AG04449 (cell line): Measurements from ENCODE around the gene LIN7A.

Experiments used
- CTCF ChIA-PET: fragments of 350-600 bp; formaldehyde crosslinking; extraction: SDS; loops from one replicate; lab custom pipeline; 2021; ENCODE audit warnings: antibody characterized with exemption; lab: Yijun Ruan, JAX
- POLR2A ChIA-PET: fragments of 400-600, 350-600 bp; formaldehyde crosslinking; extraction: SDS; loops from one replicate; lab custom pipeline; 2020; ENCODE audit warnings: antibody characterized with exemption, inconsistent platforms; lab: Yijun Ruan, JAX
- DNase-seq: peaks from one replicate; pipeline ENCODE4 v3.0.0-alpha.2; 2010; ENCODE audit warnings: low read depth, low spot score
- H3K4me3 ChIP-seq: 2 replicates; pipeline ENCODE4 v1.5.1; 2011; ENCODE audit warnings: low read depth, mild to moderate bottlenecking, control low read depth, low read length
- TF ChIP-seq, protein P1 (sequence below): IDR thresholded peaks from one replicate; pipeline ENCODE4 v1.5.1; 2011; ENCODE audit warnings: mild to moderate bottlenecking, moderate library complexity, low read length, control low read depth, inconsistent platforms; ENCODE audit not compliant: insufficient read depth; ENCODE audit errors: missing control alignments

LIN7A gene

DNA sequence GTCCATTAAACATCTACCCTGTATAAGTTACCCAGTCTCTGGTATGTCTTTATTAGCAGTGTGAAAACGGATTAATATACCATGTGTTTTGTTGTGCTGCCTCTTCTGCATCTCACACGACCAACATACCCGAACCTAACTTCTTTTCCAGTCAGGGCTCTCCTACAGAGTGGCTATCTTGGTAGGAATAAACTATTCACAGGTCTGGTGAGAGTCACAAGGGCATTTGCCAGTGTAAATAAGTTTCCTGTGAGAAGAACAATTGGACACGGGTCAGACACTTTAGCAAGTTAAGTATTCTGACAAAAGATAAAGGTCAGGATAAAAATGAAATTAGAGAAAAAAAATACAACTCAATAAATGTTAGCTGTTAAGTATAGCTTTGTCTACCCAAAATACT, 160.1 kb downstream of the LIN7A start:
- CTCF ChIA-PET, result interaction anchor here (2.4 kb wide), 1 partner anchor 364 kb away, joined by 11 read pairs; no protein-coding TSS in a partner anchor
- POLR2A ChIA-PET, result no interaction called here
- TF ChIP-seq, protein P1, sequence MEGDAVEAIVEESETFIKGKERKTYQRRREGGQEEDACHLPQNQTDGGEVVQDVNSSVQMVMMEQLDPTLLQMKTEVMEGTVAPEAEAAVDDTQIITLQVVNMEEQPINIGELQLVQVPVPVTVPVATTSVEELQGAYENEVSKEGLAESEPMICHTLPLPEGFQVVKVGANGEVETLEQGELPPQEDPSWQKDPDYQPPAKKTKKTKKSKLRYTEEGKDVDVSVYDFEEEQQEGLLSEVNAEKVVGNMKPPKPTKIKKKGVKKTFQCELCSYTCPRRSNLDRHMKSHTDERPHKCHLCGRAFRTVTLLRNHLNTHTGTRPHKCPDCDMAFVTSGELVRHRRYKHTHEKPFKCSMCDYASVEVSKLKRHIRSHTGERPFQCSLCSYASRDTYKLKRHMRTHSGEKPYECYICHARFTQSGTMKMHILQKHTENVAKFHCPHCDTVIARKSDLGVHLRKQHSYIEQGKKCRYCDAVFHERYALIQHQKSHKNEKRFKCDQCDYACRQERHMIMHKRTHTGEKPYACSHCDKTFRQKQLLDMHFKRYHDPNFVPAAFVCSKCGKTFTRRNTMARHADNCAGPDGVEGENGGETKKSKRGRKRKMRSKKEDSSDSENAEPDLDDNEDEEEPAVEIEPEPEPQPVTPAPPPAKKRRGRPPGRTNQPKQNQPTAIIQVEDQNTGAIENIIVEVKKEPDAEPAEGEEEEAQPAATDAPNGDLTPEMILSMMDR, result no peak
- H3K4me3 ChIP-seq, result no peak overlapping the region
- no peak for DNase-seq

DNA sequence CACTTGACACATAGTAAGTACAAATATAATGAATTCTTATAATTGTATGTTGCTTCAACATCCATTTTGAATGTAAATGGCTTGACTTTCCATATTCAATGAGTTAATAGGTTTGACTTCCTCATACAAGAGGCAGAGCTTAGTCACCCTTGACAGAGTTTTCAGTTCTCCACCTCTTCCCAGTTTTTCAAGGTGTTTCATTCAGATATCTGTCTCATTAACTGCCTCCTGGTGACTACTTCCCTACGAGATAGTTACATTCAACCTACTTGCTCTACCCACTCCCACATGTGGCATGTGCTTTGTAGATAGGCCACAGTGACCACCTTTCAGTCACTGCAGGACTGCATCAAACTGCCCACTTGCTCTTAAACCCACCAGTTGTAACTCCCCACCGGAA, 161.0 kb downstream of the LIN7A start:
- ChIA-PET POLR2A (no interaction called here), CTCF (no interaction called here)
- DNase-seq, result no peak
- no peak overlapping the region for H3K4me3 ChIP-seq
- TF ChIP-seq, protein P1, result no peak

DNA sequence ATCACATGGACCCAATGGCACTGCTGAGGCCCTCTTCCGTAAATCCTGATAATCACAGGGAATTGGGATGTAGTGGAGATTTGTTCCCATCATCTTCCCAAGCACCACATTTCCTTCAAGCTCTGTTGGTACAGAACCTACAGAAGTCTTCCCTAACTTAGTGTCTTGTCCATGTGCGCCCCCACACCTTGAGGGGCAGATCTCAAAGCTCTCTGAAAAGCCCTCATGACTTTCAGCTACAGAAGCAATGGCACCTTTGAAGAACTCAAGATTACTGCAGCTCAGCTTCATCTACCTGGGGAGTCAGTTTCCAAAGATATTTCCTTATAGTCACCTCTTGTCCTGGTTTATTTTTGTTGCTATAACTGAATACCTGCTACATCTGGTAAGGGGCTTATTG, 166.8 kb downstream of the LIN7A start:
- ChIA-PET POLR2A (no interaction called here), CTCF (interaction anchor here (0.8 to 2.2 kb wide), 2 partner anchors 10 to 576 kb away, joined by 3 to 5 read pairs; no protein-coding TSS in a partner anchor)
- no peak overlapping the region for H3K4me3 ChIP-seq
- DNase-seq, result no peak
- TF ChIP-seq, protein P1, result no peak

DNA sequence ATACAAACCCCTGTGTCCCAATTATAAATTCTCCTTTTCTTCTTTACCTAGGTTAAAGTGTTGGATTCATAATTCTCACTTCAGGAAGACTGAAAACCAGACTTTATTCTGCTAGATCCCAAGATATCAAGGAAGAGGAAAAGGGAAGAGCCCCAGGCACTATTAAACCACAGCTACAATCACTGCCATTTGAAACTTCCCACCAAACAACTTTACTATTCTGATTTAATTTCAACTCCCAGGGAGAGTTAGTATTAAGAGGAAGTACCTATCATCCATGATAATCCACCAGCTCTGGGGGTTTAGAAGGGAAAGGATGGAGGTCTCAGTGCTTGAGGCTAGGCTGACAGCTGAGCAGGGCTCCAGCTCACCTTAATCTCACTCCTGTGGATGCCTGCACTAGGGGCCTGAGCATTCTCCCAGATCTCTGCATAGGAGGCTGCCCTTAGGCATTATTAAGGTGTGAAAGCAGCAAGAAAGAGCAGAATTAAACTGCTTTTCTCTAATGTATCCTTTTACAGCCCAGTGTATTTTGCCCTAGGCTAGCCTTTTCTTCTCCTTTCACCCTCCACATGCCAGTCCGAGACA, 168.1 kb downstream of the LIN7A start:
- CTCF ChIA-PET, result interaction anchor here (1.1 kb wide), 1 partner anchor 576 kb away, joined by 3 read pairs; no protein-coding TSS in a partner anchor
- TF ChIP-seq, protein P1, result no peak
- no peak overlapping the region for H3K4me3 ChIP-seq
- no peak for DNase-seq
- POLR2A ChIA-PET, result no interaction called here

DNA sequence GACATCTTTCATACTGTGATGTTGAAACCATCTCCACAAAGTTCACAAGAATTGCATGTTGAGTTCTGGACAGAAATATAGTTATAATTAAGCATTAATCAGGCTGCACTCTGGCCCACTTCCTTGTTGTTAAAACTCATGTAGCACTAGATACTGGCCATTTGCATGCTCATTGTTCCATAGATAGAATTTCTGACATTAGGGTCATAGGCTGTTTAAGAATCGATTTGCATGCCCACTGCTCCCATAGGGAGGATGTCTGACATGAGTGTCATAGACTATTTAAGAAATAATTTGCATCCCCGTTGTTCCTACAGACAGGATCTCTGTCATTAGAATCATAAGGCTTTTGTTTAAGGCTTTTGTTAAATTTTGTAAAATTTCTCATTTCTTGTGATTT, 170.8 kb downstream of the LIN7A start:
- no peak for DNase-seq
- H3K4me3 ChIP-seq, result no peak overlapping the region
- TF ChIP-seq, protein P1, result no peak
- POLR2A ChIA-PET, result no interaction called here
- CTCF ChIA-PET, result no interaction called here

DNA sequence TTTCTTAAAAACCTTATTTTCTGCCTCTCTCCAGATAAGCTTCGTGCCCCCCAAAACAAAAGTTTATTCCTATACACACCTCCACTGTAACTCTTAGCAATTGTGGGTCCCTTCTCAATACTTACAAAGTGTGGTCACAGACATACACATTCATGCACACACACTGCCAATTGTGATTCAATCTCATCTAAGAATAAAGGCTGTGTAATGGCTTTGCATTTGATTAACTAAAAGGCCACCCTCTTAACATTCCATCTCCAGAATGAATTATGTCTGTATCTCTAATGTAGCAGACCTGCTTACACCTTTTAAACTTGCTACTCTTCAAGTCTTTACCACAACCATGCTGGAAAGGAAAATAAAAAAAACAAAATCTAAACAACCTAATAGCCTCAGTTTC, 171.5 kb downstream of the LIN7A start:
- ChIA-PET CTCF (no interaction called here), POLR2A (no interaction called here)
- no peak overlapping the region for H3K4me3 ChIP-seq
- no peak for DNase-seq
- TF ChIP-seq, protein P1, result no peak
